LNCaP clone FGC (cell line): ENCODE data around the gene MRLN.

Experiments
- DNase-seq: peaks from one replicate; pipeline ENCODE4 v3.0.0-alpha.2; 2011; ENCODE audit warnings: low read depth
- H3K4me3 ChIP-seq: 2 replicates; pipeline ENCODE4 v1.5.1; 2011; ENCODE audit warnings: mild to moderate bottlenecking, low read depth, low read length, control low read depth
- TF ChIP-seq, protein P1 (sequence below): IDR thresholded peaks from 2 replicates; pipeline ENCODE4 v1.5.1; 2012; ENCODE audit warnings: mild to moderate bottlenecking; ENCODE audit not compliant: control insufficient read depth, insufficient read depth; ENCODE audit errors: extremely low read depth

MRLN gene

GRCh38 chr10:59709395-59710125 lies 43.7 kb downstream of the MRLN start, which contains the start of gene SLC16A9:
Gene SLC16A9, minus strand, starts transcription at chr10:59709850. Its CDS starts 25,559 bp downstream, at chr10:59684291.
- DNase-seq: no peak
- TF ChIP-seq, protein P1, sequence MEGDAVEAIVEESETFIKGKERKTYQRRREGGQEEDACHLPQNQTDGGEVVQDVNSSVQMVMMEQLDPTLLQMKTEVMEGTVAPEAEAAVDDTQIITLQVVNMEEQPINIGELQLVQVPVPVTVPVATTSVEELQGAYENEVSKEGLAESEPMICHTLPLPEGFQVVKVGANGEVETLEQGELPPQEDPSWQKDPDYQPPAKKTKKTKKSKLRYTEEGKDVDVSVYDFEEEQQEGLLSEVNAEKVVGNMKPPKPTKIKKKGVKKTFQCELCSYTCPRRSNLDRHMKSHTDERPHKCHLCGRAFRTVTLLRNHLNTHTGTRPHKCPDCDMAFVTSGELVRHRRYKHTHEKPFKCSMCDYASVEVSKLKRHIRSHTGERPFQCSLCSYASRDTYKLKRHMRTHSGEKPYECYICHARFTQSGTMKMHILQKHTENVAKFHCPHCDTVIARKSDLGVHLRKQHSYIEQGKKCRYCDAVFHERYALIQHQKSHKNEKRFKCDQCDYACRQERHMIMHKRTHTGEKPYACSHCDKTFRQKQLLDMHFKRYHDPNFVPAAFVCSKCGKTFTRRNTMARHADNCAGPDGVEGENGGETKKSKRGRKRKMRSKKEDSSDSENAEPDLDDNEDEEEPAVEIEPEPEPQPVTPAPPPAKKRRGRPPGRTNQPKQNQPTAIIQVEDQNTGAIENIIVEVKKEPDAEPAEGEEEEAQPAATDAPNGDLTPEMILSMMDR: peak; percentile 55

GRCh38 chr10:59708816-59709394 lies 44.4 kb downstream of the MRLN start:
- DNase-seq: no peak
- peak overlapping the region; percentile 72 for H3K4me3 ChIP-seq
- TF ChIP-seq, protein P1: no peak

More at GRCh38 chr10:59709395-59710125, 43.7 kb downstream of the MRLN start, which contains the start of gene SLC16A9:
- peak within 1 kb of the TSS; percentile 72 for H3K4me3 ChIP-seq

DNA sequence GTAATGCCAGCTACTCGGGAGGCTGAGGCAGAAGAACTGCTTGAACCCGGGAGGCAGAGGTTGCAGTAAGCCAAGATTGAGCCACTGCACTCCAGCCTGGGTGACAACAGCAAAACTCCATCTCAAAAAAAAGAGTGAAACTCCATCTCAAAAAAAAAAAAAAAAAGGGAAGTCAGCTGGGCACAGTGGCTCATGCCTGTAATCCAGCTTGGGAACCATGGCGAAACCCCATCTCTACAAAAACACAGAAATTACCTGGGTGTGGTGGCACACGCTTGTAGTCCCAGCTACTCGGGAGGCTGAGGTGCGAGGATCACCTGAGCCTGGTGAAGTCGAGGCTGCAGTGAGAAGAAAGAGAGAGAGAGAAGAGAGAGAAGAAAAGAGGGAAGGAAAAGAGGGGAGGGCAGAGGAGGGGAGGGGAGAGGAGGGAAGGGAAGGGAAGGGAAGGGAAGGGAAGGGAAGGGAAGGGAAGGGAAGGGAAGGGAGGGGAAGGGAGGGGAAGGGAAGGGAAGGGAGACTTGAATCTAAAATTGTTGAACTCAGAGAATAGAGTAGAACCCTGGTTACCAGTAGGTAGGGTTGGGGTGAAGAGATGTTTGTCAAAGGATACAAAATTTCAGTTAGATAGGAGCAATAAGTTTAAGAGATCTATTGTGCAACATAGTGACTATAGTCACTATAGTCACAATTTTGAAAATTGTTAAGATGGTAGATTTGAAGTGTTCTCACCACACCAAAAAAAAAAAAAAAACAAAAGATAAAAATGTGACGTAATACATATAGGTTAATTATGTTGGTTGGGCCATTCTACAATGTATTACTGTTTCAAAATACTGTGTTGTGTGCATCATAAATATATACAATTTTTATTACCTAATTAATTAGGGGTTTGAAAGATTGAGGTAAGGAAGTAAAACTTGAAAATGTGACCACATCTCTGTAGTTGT lies 46.1 kb downstream of the MRLN start:
- H3K4me3 ChIP-seq: no peak overlapping the region
- TF ChIP-seq, protein P1: no peak
- no peak for DNase-seq

GRCh38 chr10:59705931-59706330 lies 47.3 kb downstream of the MRLN start:
- DNase-seq: no peak
- no peak overlapping the region for H3K4me3 ChIP-seq
- TF ChIP-seq, protein P1: no peak

DNA sequence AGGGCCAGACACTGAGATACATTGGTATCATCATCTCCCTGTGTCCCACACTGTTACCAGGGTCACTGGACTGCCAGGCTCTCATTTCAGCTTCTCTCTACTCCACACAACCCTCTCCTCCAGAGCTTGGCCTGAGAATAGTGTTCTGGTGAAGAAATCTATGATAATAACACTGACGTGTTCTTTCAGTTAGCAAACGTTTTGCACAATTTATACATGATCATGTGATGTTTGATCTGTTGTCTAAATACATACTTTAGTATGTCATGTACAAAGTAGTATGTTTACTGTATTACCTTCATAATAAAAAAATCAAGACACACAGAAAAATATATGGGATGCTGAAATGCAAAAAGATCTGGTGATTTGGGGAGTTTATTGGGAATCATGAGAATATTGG lies 48.6 kb downstream of the MRLN start:
- H3K4me3 ChIP-seq: no peak overlapping the region
- peak; percentile 72 for DNase-seq
- TF ChIP-seq, protein P1: no peak

- TF ChIP-seq, protein P1: no peak
- no peak overlapping the region for H3K4me3 ChIP-seq
- peak; percentile 67 for DNase-seq
Observed at GRCh38 chr10:59702347-59702746, 50.9 kb downstream of the MRLN start.
